HG02763 (cell line): ENCODE data around the gene UBE2L3.
A peak's percentile ranks its signal among the peaks of the same experiment; 100 is the strongest.
"Not testable (repeated sequence)": the region's sequence is repeated elsewhere in the genome, so short reads cannot be mapped to it uniquely, and the experiment has no call there.

Source experiments
- ATAC-seq: cut with Tn5 transposase; IDR thresholded peaks from one replicate; pipeline ENCODE4 v1.9.1; 2021; ENCODE audit warnings: mild to moderate bottlenecking, moderate library complexity; ENCODE audit not compliant: unreplicated experiment

The UBE2L3 gene

GRCh38 chr22:21624880-21625791 lies 57.6 kb downstream of the UBE2L3 start:
- ATAC-seq: no peak

GRCh38 chr22:21626073-21626734 lies 58.7 kb downstream of the UBE2L3 start:
- no peak for ATAC-seq

- ATAC-seq: no peak
Observed at GRCh38 chr22:21626735-21627469, 59.4 kb downstream of the UBE2L3 start.

GRCh38 chr22:21628386-21629254 lies 61.1 kb downstream of the UBE2L3 start:
- ATAC-seq: no peak

GRCh38 chr22:21629255-21630149 lies 62.0 kb downstream of the UBE2L3 start, which contains the start of gene YDJC:
Gene YDJC (minus strand): TSS chr22:21630022. CDS start chr22:21630014, 8 bp downstream.
- peak; percentile 79 for ATAC-seq

- no peak for ATAC-seq
Observed at GRCh38 chr22:21631025-21631424, 63.5 kb downstream of the UBE2L3 start.

- no peak for ATAC-seq
Observed at GRCh38 chr22:21632237-21632895, 64.9 kb downstream of the UBE2L3 start, which contains the start of gene CCDC116. Gene CCDC116 (plus strand): TSS chr22:21632760. CDS start chr22:21633182, 422 bp downstream.

GRCh38 chr22:21632931-21633330 lies 65.4 kb downstream of the UBE2L3 start:
- ATAC-seq: no peak

- ATAC-seq: no peak
Observed at GRCh38 chr22:21633481-21633880, 66.0 kb downstream of the UBE2L3 start.

- ATAC-seq: no peak
Observed at GRCh38 chr22:21634081-21634480, 66.6 kb downstream of the UBE2L3 start.

- ATAC-seq: no peak
Observed at GRCh38 chr22:21634844-21635243, 67.3 kb downstream of the UBE2L3 start.

GRCh38 chr22:21635771-21636510 lies 68.4 kb downstream of the UBE2L3 start:
- ATAC-seq: no peak

GRCh38 chr22:21636629-21637218 lies 69.2 kb downstream of the UBE2L3 start:
- no peak for ATAC-seq

GRCh38 chr22:21637450-21637849 lies 69.9 kb downstream of the UBE2L3 start:
- ATAC-seq: not testable (repeated sequence)

- no peak for ATAC-seq
Observed at GRCh38 chr22:21639359-21639758, 71.8 kb downstream of the UBE2L3 start.

- ATAC-seq: no peak
Observed at GRCh38 chr22:21640810-21641209, 73.3 kb downstream of the UBE2L3 start.

GRCh38 chr22:21641417-21641788 lies 73.9 kb downstream of the UBE2L3 start:
- ATAC-seq: peak; percentile 3
